ENCODE results near the gene WDR86.

The WDR86 gene

GRCh38 chr7:151390598-151391357, 19.1 kb downstream of the WDR86 start:
- no peak for DNase-seq (ENCODE audit: low read depth)

- no peak for DNase-seq (ENCODE audit: low read depth)
These were observed 19.9 kb downstream of the WDR86 start for GRCh38 chr7:151389768-151390597.

- no peak for DNase-seq (ENCODE audit: low read depth)
These were observed 20.6 kb downstream of the WDR86 start for GRCh38 chr7:151389096-151389767.

- no peak for DNase-seq (ENCODE audit: low read depth)
These were observed 21.4 kb downstream of the WDR86 start for GRCh38 chr7:151388430-151388829.

- no peak for DNase-seq (ENCODE audit: low read depth)
These were observed 21.9 kb downstream of the WDR86 start for GRCh38 chr7:151388007-151388297.

GRCh38 chr7:151387161-151388006, 22.5 kb downstream of the WDR86 start:
- no peak for DNase-seq (ENCODE audit: low read depth)

GRCh38 chr7:151386301-151387160, 23.3 kb downstream of the WDR86 start:
- no peak for DNase-seq (ENCODE audit: low read depth)

GRCh38 chr7:151385626-151386300, 24.1 kb downstream of the WDR86 start:
- DNase-seq (ENCODE audit: low read depth): no peak

GRCh38 chr7:151384776-151385625, 24.8 kb downstream of the WDR86 start:
- DNase-seq (ENCODE audit: low read depth): no peak

GRCh38 chr7:151384352-151384697, 25.5 kb downstream of the WDR86 start:
- no peak for DNase-seq (ENCODE audit: low read depth)

GRCh38 chr7:151383638-151384351, 26.0 kb downstream of the WDR86 start:
- DNase-seq (ENCODE audit: low read depth): no peak

GRCh38 chr7:151382079-151382885, 27.6 kb downstream of the WDR86 start:
- DNase-seq (ENCODE audit: low read depth): no peak

GRCh38 chr7:151381348-151382078, 28.3 kb downstream of the WDR86 start:
- DNase-seq (ENCODE audit: low read depth): no peak

- DNase-seq (ENCODE audit: low read depth): no peak
These were observed 28.8 kb downstream of the WDR86 start for GRCh38 chr7:151381098-151381347.

GRCh38 chr7:151380199-151381097, 29.4 kb downstream of the WDR86 start:
- DNase-seq (ENCODE audit: low read depth): no peak

GRCh38 chr7:151379534-151380198, 30.2 kb downstream of the WDR86 start:
- DNase-seq (ENCODE audit: low read depth): no peak
